MM.1S (cell line): ENCODE results near the gene UPP1.

ENCODE experiments used
- DNase-seq: peaks from one replicate; pipeline ENCODE4 v3.0.0-alpha.2; 2015
- H2AFZ ChIP-seq: fragments of 300-600 bp; sonication (generic); 2 replicates; pipeline ENCODE4 v1.6.0; 2016; ENCODE audit warnings: antibody characterized with exemption, low read length
- H3F3A ChIP-seq: fragments of 300-600 bp; sonication (generic); 2 replicates; pipeline ENCODE4 v1.6.1; 2016; ENCODE audit warnings: mild to moderate bottlenecking, antibody characterized with exemption, low read length, moderate library complexity, mixed read lengths; ENCODE audit not compliant: insufficient read depth
- H3K27ac ChIP-seq: fragments of 300-600 bp; sonication (generic); 2 replicates; pipeline ENCODE4 v1.5.1; 2016; ENCODE audit warnings: mild to moderate bottlenecking, low read length
- H3K27me3 ChIP-seq: fragments of 300-600 bp; sonication (generic); replicated peaks from 2 replicates; pipeline ENCODE4 v1.6.0; 2016; ENCODE audit warnings: low read length; ENCODE audit not compliant: insufficient read depth
- H3K36me3 ChIP-seq: fragments of 300-600 bp; sonication (generic); replicated peaks from 2 replicates; pipeline ENCODE4 v1.6.1; 2016; ENCODE audit warnings: mild to moderate bottlenecking, low read length, mixed read lengths; ENCODE audit not compliant: insufficient read depth
- H3K4me1 ChIP-seq: fragments of 300-600 bp; sonication (generic); 2 replicates; pipeline ENCODE4 v1.6.1; 2016; ENCODE audit warnings: low read length, mixed read lengths
- H3K4me2 ChIP-seq: fragments of 300-600 bp; sonication (generic); 2 replicates; pipeline ENCODE4 v1.6.0; 2016; ENCODE audit warnings: low read depth, low read length
- H3K4me3 ChIP-seq: fragments of 300-600 bp; sonication (generic); 2 replicates; pipeline ENCODE4 v1.5.1; 2016; ENCODE audit warnings: low read length, mixed read lengths
- H3K79me2 ChIP-seq: fragments of 300-600 bp; sonication (generic); 2 replicates; pipeline ENCODE4 v1.6.1; 2016; ENCODE audit warnings: mixed run types, low read length, mixed read lengths
- H3K9ac ChIP-seq: fragments of 300-600 bp; sonication (generic); 2 replicates; pipeline ENCODE4 v1.6.1; 2016; ENCODE audit warnings: low read length, mixed read lengths
- H3K9me2 ChIP-seq: fragments of 300-600 bp; sonication (generic); replicated peaks from 2 replicates; pipeline ENCODE4 v1.6.1; 2016; ENCODE audit warnings: mild to moderate bottlenecking, low read length, mixed read lengths; ENCODE audit not compliant: insufficient read depth
- H3K9me3 ChIP-seq: fragments of 300-600 bp; sonication (generic); replicated peaks from 2 replicates; pipeline ENCODE4 v1.6.1; 2016; ENCODE audit warnings: mild to moderate bottlenecking, low read length, mixed read lengths; ENCODE audit not compliant: insufficient read depth
- H4K20me1 ChIP-seq: fragments of 300-600 bp; sonication (generic); 2 replicates; pipeline ENCODE4 v1.6.1; 2016; ENCODE audit warnings: mild to moderate bottlenecking, low read length, moderate library complexity, mixed read lengths; ENCODE audit not compliant: insufficient read depth
- CTCF ChIP-seq: fragments of 300-600 bp; sonication (generic); IDR thresholded peaks from 2 replicates; pipeline ENCODE4 v1.5.1; 2016; ENCODE audit warnings: antibody characterized with exemption, low read length, mixed read lengths
- EZH2 ChIP-seq: fragments of 300-600 bp; sonication (generic); optimal IDR thresholded peaks from 2 replicates; pipeline ENCODE3; 2017; ENCODE audit warnings: low read depth, mild to moderate bottlenecking, antibody characterized with exemption, low read length, mixed read lengths
- EZH2phosphoT487 ChIP-seq: fragments of 300-600 bp; sonication (generic); IDR thresholded peaks from 2 replicates; pipeline ENCODE4 v1.6.1; 2018; ENCODE audit warnings: antibody characterized with exemption, low read length

UPP1 gene

DNA sequence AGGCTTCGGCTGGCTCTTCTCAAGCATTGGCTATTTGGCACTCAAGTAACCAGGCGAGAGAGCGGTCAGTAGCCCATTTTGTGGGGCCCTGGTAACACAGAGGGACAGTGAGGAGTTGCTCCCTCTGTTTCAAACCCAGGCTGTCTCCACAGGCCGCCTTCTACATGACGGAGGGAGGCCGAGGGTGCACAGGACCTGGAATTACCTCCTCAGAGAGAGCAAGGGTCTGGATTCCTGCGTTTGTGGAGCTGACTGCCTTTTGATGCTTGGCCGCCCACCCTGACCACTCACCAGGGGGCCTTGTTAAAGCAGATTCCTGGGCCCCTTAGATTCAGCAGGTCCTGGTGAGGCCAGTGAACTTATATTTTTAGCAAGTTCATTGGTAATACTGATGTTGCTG is 12.3 kb downstream of the UPP1 start:
- no peak for TF ChIP-seq EZH2phosphoT487
- no peak for TF ChIP-seq CTCF
- no peak for TF ChIP-seq EZH2
- Histone ChIP-seq H3K9ac (no peak overlapping the region), H3K4me3 (no peak overlapping the region), H3K9me2 (no peaks in the 10 kb centered on the region), H3K79me2 (no peaks in the 10 kb centered on the region), H3K27ac (no peak overlapping the region), H3K36me3 (no peaks in the 10 kb centered on the region), H4K20me1 (no peaks in the 10 kb centered on the region), H3K4me1 (no peaks in the 10 kb centered on the region), H3F3A (no peaks in the 10 kb centered on the region), H3K9me3 (no peaks in the 10 kb centered on the region), H2AFZ (no peak overlapping the region), H3K4me2 (no peak overlapping the region), H3K27me3 (no peaks in the 10 kb centered on the region)
- no peak for DNase-seq

- Histone ChIP-seq H3F3A (no peaks in the 10 kb centered on the region), H3K4me3 (no peak overlapping the region), H3K9me3 (no peaks in the 10 kb centered on the region), H3K36me3 (no peaks in the 10 kb centered on the region), H4K20me1 (no peaks in the 10 kb centered on the region), H3K9ac (no peak overlapping the region), H2AFZ (no peak overlapping the region), H3K79me2 (no peaks in the 10 kb centered on the region), H3K4me1 (no peaks in the 10 kb centered on the region), H3K27ac (no peak overlapping the region), H3K27me3 (no peaks in the 10 kb centered on the region), H3K9me2 (no peaks in the 10 kb centered on the region), H3K4me2 (no peak overlapping the region)
- DNase-seq: no peak
- TF ChIP-seq CTCF (peak; percentile 32), EZH2 (no peak)
Observed at GRCh38 chr7:48101968-48102367, 12.9 kb downstream of the UPP1 start.

DNA sequence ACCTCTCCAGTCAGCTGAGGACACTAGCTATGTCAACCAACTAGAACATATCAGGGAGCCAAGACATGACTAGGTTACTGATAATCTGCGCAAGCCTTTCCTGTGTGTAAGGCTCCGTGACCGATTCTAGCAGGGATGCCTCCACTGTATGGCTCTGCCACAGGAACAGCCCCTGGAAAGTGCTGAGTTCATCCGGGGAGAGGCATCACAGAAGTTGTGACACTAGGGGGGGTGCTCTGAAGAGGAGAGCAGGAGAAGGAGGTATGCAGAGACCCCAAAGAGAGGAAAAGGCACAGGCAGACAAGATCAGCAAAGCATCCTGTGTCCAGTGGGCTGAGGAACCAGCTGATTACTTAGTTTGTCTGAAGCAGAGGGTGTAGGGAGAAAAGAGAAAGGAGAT is 13.5 kb downstream of the UPP1 start:
- no peaks in the 10 kb centered on the region for H3K4me1 ChIP-seq
- H4K20me1 ChIP-seq: no peaks in the 10 kb centered on the region
- H3K9ac ChIP-seq: no peak overlapping the region
- no peak overlapping the region for H3K4me3 ChIP-seq
- no peaks in the 10 kb centered on the region for H3K9me3 ChIP-seq
- H3K36me3 ChIP-seq: no peaks in the 10 kb centered on the region
- H3K27ac ChIP-seq: no peak overlapping the region
- no peaks in the 10 kb centered on the region for H3K79me2 ChIP-seq
- H3F3A ChIP-seq: no peaks in the 10 kb centered on the region
- H2AFZ ChIP-seq: no peak overlapping the region
- DNase-seq: no peak
- H3K9me2 ChIP-seq: no peaks in the 10 kb centered on the region
- TF ChIP-seq EZH2: no peak
- TF ChIP-seq EZH2phosphoT487: no peak
- TF ChIP-seq CTCF: no peak
- no peaks in the 10 kb centered on the region for H3K27me3 ChIP-seq
- no peak overlapping the region for H3K4me2 ChIP-seq
